Measurements from ENCODE around the gene LIMD2.
A peak's percentile ranks its signal among the peaks of the same experiment; 100 is the strongest.

Gene LIMD2

DNA sequence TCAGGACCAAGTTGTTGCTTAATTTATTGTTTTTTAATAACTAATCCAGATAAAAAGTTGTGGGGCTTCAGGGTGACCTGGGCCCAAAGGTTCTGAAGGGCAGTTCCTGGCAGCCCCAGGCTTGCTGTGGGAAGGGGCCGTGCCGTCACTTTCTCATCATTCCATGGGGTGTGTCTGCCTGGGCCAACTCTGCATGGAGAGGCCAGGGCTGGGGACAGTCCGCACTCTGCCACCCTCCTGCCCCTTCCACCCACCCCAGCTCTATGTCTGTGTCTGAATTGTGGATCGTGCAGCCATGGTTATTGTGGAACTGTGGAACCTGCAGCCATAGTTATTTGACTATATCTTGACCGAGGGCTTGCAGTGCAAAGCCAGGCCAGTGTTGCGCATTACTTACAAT, 4.0 kb downstream of the LIMD2 start:
- H3K27me3 ChIP-seq (ENCODE audit: insufficient read depth, poor library complexity, severe bottlenecking), result no peaks in the 10 kb centered on the region
- no peak overlapping the region for H3K4me3 ChIP-seq (replicated peaks; ENCODE audit: insufficient read depth, low read length)
- H3K27ac ChIP-seq (replicated peaks), result no peak overlapping the region
- no peak for DNase-seq (ENCODE audit: low read depth in 1 of 2, low spot score in 1 of 2)
- TF ChIP-seq, protein P1, sequence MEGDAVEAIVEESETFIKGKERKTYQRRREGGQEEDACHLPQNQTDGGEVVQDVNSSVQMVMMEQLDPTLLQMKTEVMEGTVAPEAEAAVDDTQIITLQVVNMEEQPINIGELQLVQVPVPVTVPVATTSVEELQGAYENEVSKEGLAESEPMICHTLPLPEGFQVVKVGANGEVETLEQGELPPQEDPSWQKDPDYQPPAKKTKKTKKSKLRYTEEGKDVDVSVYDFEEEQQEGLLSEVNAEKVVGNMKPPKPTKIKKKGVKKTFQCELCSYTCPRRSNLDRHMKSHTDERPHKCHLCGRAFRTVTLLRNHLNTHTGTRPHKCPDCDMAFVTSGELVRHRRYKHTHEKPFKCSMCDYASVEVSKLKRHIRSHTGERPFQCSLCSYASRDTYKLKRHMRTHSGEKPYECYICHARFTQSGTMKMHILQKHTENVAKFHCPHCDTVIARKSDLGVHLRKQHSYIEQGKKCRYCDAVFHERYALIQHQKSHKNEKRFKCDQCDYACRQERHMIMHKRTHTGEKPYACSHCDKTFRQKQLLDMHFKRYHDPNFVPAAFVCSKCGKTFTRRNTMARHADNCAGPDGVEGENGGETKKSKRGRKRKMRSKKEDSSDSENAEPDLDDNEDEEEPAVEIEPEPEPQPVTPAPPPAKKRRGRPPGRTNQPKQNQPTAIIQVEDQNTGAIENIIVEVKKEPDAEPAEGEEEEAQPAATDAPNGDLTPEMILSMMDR (IDR thresholded peaks at IDR 0.05; ENCODE audit: insufficient read depth, low read length), result no peak
- peak; percentile 20 for TF ChIP-seq POLR2AphosphoS5 (IDR thresholded peaks at IDR 0.05; ENCODE audit: low read depth)

DNA sequence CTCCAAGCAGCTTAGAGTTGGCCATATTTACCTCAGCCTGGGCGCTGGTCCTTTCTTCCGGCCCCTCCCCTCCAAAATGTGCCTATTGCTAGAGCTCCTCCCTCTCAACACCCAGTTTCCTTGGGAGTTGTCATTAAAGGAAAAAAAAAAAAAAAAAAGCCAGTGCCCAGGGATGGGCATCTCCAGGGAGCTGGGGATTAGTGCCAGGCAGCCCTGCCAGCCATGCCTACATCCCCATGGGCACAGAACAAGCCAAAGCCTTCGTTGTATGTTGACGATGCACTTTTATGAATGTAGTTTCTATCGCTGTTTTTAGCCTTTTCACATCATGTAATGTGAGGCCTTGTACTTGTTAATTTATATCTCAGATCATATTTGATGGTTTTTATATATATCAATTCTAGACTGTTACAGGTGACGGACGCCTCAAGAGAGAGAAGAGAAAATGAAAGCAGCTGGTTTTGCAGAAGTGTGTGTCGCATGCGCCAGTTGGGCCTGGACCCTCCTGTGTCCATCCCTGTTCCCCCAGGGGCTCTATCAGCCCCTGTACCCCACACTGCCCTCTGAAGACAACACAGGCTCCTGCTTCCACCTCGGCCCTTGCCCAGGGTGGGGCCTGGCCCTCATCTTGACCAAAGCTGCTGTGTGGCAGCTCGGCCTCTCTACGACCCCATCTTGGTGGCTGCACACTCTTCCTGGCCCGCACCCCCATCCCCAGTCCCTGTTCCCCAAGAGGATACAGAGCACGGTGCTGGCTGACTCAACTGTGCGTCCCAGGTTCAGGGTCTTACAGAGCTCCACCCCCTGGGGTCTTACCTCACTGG, 4.8 kb downstream of the LIMD2 start:
- no peak for DNase-seq (ENCODE audit: low read depth in 1 of 2, low spot score in 1 of 2)
- no peak overlapping the region for H3K4me3 ChIP-seq (replicated peaks; ENCODE audit: insufficient read depth, low read length)
- no peaks in the 10 kb centered on the region for H3K27me3 ChIP-seq (ENCODE audit: insufficient read depth, poor library complexity, severe bottlenecking)
- no peak overlapping the region for H3K27ac ChIP-seq (replicated peaks)
- TF ChIP-seq POLR2AphosphoS5 (IDR thresholded peaks at IDR 0.05; ENCODE audit: low read depth) (no peak; the same call in 1 of the 2 replicates), SPI1 (IDR thresholded peaks at IDR 0.05; ENCODE audit: borderline replicate concordance, low read depth) (no peak), GABPA (IDR thresholded peaks at IDR 0.05; ENCODE audit: low read depth) (no peak)
- TF ChIP-seq, protein P2, sequence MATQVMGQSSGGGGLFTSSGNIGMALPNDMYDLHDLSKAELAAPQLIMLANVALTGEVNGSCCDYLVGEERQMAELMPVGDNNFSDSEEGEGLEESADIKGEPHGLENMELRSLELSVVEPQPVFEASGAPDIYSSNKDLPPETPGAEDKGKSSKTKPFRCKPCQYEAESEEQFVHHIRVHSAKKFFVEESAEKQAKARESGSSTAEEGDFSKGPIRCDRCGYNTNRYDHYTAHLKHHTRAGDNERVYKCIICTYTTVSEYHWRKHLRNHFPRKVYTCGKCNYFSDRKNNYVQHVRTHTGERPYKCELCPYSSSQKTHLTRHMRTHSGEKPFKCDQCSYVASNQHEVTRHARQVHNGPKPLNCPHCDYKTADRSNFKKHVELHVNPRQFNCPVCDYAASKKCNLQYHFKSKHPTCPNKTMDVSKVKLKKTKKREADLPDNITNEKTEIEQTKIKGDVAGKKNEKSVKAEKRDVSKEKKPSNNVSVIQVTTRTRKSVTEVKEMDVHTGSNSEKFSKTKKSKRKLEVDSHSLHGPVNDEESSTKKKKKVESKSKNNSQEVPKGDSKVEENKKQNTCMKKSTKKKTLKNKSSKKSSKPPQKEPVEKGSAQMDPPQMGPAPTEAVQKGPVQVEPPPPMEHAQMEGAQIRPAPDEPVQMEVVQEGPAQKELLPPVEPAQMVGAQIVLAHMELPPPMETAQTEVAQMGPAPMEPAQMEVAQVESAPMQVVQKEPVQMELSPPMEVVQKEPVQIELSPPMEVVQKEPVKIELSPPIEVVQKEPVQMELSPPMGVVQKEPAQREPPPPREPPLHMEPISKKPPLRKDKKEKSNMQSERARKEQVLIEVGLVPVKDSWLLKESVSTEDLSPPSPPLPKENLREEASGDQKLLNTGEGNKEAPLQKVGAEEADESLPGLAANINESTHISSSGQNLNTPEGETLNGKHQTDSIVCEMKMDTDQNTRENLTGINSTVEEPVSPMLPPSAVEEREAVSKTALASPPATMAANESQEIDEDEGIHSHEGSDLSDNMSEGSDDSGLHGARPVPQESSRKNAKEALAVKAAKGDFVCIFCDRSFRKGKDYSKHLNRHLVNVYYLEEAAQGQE (IDR thresholded peaks at IDR 0.05; ENCODE audit: insufficient replicate concordance, low read depth), result no peak
- TF ChIP-seq, protein P1 (IDR thresholded peaks at IDR 0.05; ENCODE audit: insufficient read depth, low read length), result no peak

DNA sequence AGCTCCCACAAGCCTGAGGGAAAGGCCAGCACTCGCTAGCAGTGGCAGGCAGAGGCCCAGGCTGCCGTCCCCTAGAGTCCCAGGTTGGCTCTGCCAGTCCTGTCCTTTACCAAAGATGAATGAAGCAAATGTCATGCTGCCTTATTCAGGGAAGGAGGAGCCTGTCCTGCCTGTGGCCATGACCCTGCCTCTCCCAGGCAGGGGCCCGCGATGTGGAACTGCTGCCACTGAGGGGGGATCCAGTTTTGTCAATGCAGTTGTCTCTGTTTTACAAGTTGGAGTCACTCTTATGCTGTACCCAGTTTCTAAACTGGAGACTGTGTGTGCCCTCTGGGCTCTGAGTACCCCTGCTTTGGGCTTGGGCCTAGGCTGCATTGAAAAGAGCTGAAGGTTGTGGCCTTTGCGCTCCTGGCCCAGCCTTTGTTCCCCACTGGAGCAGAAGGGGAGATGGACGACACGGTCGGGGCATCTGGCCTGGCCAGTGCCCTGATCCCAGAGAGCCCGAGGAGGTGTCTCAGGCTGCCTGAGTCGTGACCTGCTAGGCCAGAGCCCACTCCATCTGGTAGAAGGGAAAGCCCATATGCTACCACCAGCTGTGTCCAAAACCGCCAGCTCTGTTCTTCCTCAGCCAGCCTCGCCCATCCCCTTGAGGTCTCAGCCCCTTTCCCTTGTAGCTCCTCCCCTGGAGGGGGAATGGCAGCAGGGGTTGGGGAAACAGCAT, 5.5 kb downstream of the LIMD2 start:
- no peaks in the 10 kb centered on the region for H3K27me3 ChIP-seq (ENCODE audit: insufficient read depth, poor library complexity, severe bottlenecking)
- no peak; the same call in 1 of the 2 replicates for TF ChIP-seq POLR2AphosphoS5 (IDR thresholded peaks at IDR 0.05; ENCODE audit: low read depth)
- TF ChIP-seq, protein P2 (IDR thresholded peaks at IDR 0.05; ENCODE audit: insufficient replicate concordance, low read depth), result no peak
- TF ChIP-seq SPI1 (IDR thresholded peaks at IDR 0.05; ENCODE audit: borderline replicate concordance, low read depth), result no peak
- TF ChIP-seq GABPA (IDR thresholded peaks at IDR 0.05; ENCODE audit: low read depth), result no peak
- TF ChIP-seq, protein P1 (IDR thresholded peaks at IDR 0.05; ENCODE audit: insufficient read depth, low read length), result no peak
- no peak for DNase-seq (ENCODE audit: low read depth in 1 of 2, low spot score in 1 of 2)
- H3K4me3 ChIP-seq (replicated peaks; ENCODE audit: insufficient read depth, low read length), result no peak overlapping the region
- no peak overlapping the region for H3K27ac ChIP-seq (replicated peaks)

Data from HL-60 (cell line).